Osteoblast (primary cell): ENCODE data around the gene TUBD1. TPM values are rescaled to one million over a fixed set of nuclear protein-coding genes. Genes with fewer than 3 reads are reported as not detected.

Source experiments
- DNase-seq: peaks from one replicate; pipeline ENCODE4 v3.0.0; 2011; ENCODE audit warnings: low spot score, mixed read lengths; ENCODE audit not compliant: insufficient read length; ENCODE audit errors: missing footprints
- H2AFZ ChIP-seq: 2 replicates; pipeline ENCODE4 v1.6.0; 2011; ENCODE audit warnings: mild to moderate bottlenecking, low read length
- H3K27ac ChIP-seq: 2 replicates; pipeline ENCODE4 v1.5.1; 2011; ENCODE audit warnings: mild to moderate bottlenecking, low read depth, low read length, moderate library complexity
- H3K27me3 ChIP-seq: 2 replicates; pipeline ENCODE4 v1.6.0; 2012; ENCODE audit warnings: mild to moderate bottlenecking, control low read depth, inconsistent platforms, low read length, moderate library complexity; ENCODE audit not compliant: insufficient read depth
- H3K36me3 ChIP-seq: 2 replicates; pipeline ENCODE4 v1.5.1; 2011; ENCODE audit warnings: mild to moderate bottlenecking, low read length, control low read depth, moderate library complexity; ENCODE audit not compliant: insufficient read depth
- H3K4me1 ChIP-seq: 2 replicates; pipeline ENCODE4 v1.5.1; 2011; ENCODE audit warnings: mild to moderate bottlenecking, low read length, control low read depth, moderate library complexity; ENCODE audit not compliant: insufficient read depth
- H3K4me2 ChIP-seq: 2 replicates; pipeline ENCODE4 v1.6.0; 2011; ENCODE audit warnings: mild to moderate bottlenecking, low read length; ENCODE audit not compliant: insufficient read depth
- H3K4me3 ChIP-seq: fragments of 200-600 bp; sonication (generic); 3 replicates; pipeline ENCODE4 v1.5.1; 2012; ENCODE audit warnings: mild to moderate bottlenecking, low read length, inconsistent platforms; ENCODE audit not compliant: insufficient read depth
- H3K79me2 ChIP-seq: 2 replicates; pipeline ENCODE4 v1.6.0; 2012; ENCODE audit warnings: mild to moderate bottlenecking, low read length, control low read depth, inconsistent platforms; ENCODE audit not compliant: insufficient read depth
- H3K9me3 ChIP-seq: 2 replicates; pipeline ENCODE4 v1.5.1; 2011; ENCODE audit warnings: low read depth, low read length, control low read depth
- H4K20me1 ChIP-seq: 2 replicates; pipeline ENCODE4 v1.6.0; 2012; ENCODE audit warnings: mild to moderate bottlenecking, low read length, control low read depth; ENCODE audit not compliant: insufficient read depth
- total RNA-seq: library from RNA; depleted of rRNA; stranded (reverse); fragments of >200 nt; gene quantifications from 2 replicates; pipeline ENCODE4 v1.2.3, GENCODE V29; 2012
- TF ChIP-seq, protein P1 (sequence below): IDR thresholded peaks from 2 replicates; pipeline ENCODE4 v1.5.1; 2011; ENCODE audit warnings: mild to moderate bottlenecking, low read depth, low read length, moderate library complexity; ENCODE audit errors: extremely low read depth

Gene TUBD1
- total RNA-seq, 1 donor, result 4.0 TPM

DNA sequence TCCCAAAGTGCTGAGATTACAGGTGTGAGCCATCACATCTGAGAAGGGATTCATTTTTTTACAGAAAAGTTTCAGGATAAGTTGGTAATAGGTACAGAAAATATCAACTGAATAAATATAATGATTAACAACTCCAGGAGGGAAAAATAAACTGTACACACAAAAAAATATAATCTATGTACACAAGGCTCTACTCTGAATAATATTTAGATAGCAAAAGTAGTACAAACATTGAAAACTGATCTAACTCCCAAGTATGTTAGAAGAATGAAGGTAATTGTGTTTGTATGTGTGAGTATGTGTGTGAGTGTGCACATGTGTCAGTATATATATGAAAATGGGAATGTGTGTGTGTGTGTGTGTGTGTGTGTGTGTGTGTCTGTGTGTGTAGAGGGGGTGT, 20.4 kb downstream of the TUBD1 start:
- no peak overlapping the region for H2AFZ ChIP-seq
- DNase-seq, result no peak
- no peaks in the 10 kb centered on the region for H3K79me2 ChIP-seq
- H3K36me3 ChIP-seq, result no peaks in the 10 kb centered on the region
- H3K27me3 ChIP-seq, result no peaks in the 10 kb centered on the region
- no peak overlapping the region for H3K27ac ChIP-seq
- no peaks in the 10 kb centered on the region for H3K4me1 ChIP-seq
- no peak overlapping the region for H3K4me3 ChIP-seq
- no peaks in the 10 kb centered on the region for H4K20me1 ChIP-seq
- TF ChIP-seq, protein P1, sequence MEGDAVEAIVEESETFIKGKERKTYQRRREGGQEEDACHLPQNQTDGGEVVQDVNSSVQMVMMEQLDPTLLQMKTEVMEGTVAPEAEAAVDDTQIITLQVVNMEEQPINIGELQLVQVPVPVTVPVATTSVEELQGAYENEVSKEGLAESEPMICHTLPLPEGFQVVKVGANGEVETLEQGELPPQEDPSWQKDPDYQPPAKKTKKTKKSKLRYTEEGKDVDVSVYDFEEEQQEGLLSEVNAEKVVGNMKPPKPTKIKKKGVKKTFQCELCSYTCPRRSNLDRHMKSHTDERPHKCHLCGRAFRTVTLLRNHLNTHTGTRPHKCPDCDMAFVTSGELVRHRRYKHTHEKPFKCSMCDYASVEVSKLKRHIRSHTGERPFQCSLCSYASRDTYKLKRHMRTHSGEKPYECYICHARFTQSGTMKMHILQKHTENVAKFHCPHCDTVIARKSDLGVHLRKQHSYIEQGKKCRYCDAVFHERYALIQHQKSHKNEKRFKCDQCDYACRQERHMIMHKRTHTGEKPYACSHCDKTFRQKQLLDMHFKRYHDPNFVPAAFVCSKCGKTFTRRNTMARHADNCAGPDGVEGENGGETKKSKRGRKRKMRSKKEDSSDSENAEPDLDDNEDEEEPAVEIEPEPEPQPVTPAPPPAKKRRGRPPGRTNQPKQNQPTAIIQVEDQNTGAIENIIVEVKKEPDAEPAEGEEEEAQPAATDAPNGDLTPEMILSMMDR, result no peak
- no peaks in the 10 kb centered on the region for H3K9me3 ChIP-seq
- no peak overlapping the region for H3K4me2 ChIP-seq

DNA sequence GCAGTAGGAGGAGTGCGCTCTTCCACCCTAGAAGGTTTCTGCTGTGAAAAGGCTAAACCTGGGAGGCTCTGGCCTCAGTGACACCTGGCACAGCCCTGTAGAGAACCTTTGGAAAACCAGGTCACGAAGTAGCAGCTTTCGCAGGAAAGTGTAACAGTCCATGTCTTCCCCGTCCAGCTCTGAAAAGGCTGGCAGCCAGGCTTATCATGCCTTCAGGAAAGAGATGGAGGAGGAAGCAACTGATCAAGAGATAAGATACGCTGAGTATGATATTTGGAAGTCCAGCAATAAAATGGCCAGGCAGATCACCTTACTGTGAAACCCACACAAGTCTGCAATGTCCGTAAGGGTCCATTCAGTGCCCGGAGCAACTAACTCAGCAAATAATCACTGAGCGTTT, 22.3 kb downstream of the TUBD1 start:
- no peaks in the 10 kb centered on the region for H3K9me3 ChIP-seq
- no peak for DNase-seq
- no peaks in the 10 kb centered on the region for H3K27me3 ChIP-seq

DNA sequence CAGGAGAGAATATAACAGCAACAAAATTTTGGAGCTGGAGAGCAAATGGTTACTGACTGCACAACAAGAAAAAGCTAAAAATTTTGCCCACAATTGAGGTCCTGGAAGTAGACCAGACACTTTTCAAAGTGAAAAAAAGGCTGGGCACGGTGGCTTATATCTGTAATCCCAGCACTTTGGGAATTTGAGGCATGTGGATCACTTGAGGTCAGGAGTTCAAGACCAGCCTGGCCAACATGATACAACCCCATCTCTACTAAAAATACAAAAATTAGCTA, 22.9 kb downstream of the TUBD1 start:
- H3K36me3 ChIP-seq, result no peaks in the 10 kb centered on the region
- no peak overlapping the region for H3K4me2 ChIP-seq
- no peak overlapping the region for H3K27ac ChIP-seq
- no peaks in the 10 kb centered on the region for H3K9me3 ChIP-seq
- H4K20me1 ChIP-seq, result no peaks in the 10 kb centered on the region
- no peak overlapping the region for H3K4me3 ChIP-seq
- H3K79me2 ChIP-seq, result no peaks in the 10 kb centered on the region
- H3K4me1 ChIP-seq, result no peaks in the 10 kb centered on the region
- no peak for DNase-seq
- TF ChIP-seq, protein P1, result no peak
- no peak overlapping the region for H2AFZ ChIP-seq
- no peaks in the 10 kb centered on the region for H3K27me3 ChIP-seq

More for the DNA sequence above, 22.3 kb downstream of the TUBD1 start:
- H4K20me1 ChIP-seq, result no peaks in the 10 kb centered on the region
- H3K4me2 ChIP-seq, result no peak overlapping the region
- H3K36me3 ChIP-seq, result no peaks in the 10 kb centered on the region
- H3K4me1 ChIP-seq, result no peaks in the 10 kb centered on the region
- no peak overlapping the region for H3K4me3 ChIP-seq
- H3K27ac ChIP-seq, result no peak overlapping the region
- no peak overlapping the region for H2AFZ ChIP-seq
- TF ChIP-seq, protein P1, result no peak
- no peaks in the 10 kb centered on the region for H3K79me2 ChIP-seq

DNA sequence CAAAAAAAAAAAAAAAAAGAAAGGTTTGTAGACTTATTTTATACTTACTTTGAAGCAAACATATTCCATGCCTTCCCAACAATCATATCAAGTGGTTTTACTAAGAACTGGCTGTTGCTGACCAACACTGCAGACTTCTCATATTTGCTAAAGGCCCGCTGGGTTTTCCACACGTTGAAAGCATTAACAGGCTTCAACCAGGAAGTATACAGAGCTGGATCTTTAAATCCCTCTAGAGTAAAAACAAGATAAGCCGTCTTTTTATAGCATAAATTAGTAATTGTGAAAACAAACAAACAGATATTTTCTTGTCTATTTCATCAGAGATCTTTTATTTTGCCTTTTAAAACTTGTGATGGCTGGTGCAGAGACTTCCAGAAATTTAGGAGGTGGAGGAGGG, 29.1 kb downstream of the TUBD1 start:
- H3K4me2 ChIP-seq, result no peak overlapping the region
- no peaks in the 10 kb centered on the region for H3K36me3 ChIP-seq
- TF ChIP-seq, protein P1, result no peak
- no peaks in the 10 kb centered on the region for H3K27me3 ChIP-seq
- H3K9me3 ChIP-seq, result no peaks in the 10 kb centered on the region
- H2AFZ ChIP-seq, result no peak overlapping the region
- H3K79me2 ChIP-seq, result no peaks in the 10 kb centered on the region
- no peak overlapping the region for H3K4me3 ChIP-seq
- no peaks in the 10 kb centered on the region for H4K20me1 ChIP-seq
- no peak for DNase-seq
- H3K27ac ChIP-seq, result no peak overlapping the region
- H3K4me1 ChIP-seq, result no peaks in the 10 kb centered on the region
